Transverse colon (tissue), 4 donors: Measurements from ENCODE around the gene LRRC26. TPM values are rescaled to one million over a fixed set of nuclear protein-coding genes. Genes with fewer than 3 reads are reported as not detected.

Experiments
- DNase-seq: peaks from one replicate; pipeline ENCODE4 v3.0.0-alpha.2; 2019
- H3K27ac ChIP-seq, 4 donors: fragments of 200-600 bp; sonication (generic); 2 replicates each; pipeline ENCODE4 v1.5.1; 2016 to 2018; ENCODE audit warnings: inconsistent platforms in 4 of 4
- H3K27me3 ChIP-seq: fragments of 200-600 bp; sonication (generic); 2 replicates; pipeline ENCODE4 v1.5.1; 2017; ENCODE audit warnings: inconsistent platforms
- H3K36me3 ChIP-seq, 4 donors: fragments of 200-600 bp; sonication (generic); 2 replicates each; pipeline ENCODE4 v1.5.1; 2017 to 2019; ENCODE audit warnings: inconsistent platforms in 4 of 4
- H3K4me1 ChIP-seq, 4 donors: fragments of 200-600 bp; sonication (generic); 2 replicates each; pipeline ENCODE4 v1.5.1; 2017 to 2020; ENCODE audit warnings: inconsistent platforms in 4 of 4
- H3K4me3 ChIP-seq, 4 donors: fragments of 200-600 bp; sonication (generic); 1 replicate in 1 of 4; 2 replicates in 3 of 4; pipeline versions ENCODE4 v1.5.1 to v1.6.1; 2017 to 2019; ENCODE audit warnings: inconsistent platforms in 4 of 4
- H3K9me3 ChIP-seq, 2 donors: fragments of 200-600 bp; sonication (generic); 2 replicates each; pipeline ENCODE4 v1.5.1; 2017 to 2019; ENCODE audit warnings: inconsistent platforms in 2 of 2
- EP300 ChIP-seq: sonication (generic); formaldehyde crosslinking; IDR thresholded peaks from one replicate; pipeline ENCODE4 v1.6.1; 2017; ENCODE audit warnings: antibody characterized with exemption, low read depth
- POLR2A ChIP-seq: fragments of 450-650 bp; IDR thresholded peaks from one replicate; pipeline ENCODE4 v1.6.1; 2016; ENCODE audit warnings: antibody characterized with exemption, mild to moderate bottlenecking, moderate library complexity
- POLR2AphosphoS5 ChIP-seq, 3 donors: sonication (generic); formaldehyde crosslinking; IDR thresholded peaks; one replicate each; pipeline ENCODE4 v1.6.1; 2016; ENCODE audit warnings: antibody characterized with exemption in 3 of 3
- WGBS, 2 donors: methylation state at CpG; one replicate each; pipeline ENCODE4 v1.1.5; 2018; ENCODE audit warnings: low coverage in 1 of 2; 5-methylcytosine and 5-hydroxymethylcytosine counted together
- in situ Hi-C, 4 donors: fragments of 200-750 bp; cut with MboI; loops; one replicate each; pipeline versions ENCODE4 v1.15.0 to v1.15.1; 2017; ENCODE audit warnings: low sequenced_read_pairs in 3 of 4, low pct_ligation_motif_present in 1 of 4, low pct_unique_long_range_greater_than_20kb in 1 of 4
- intact Hi-C: fragments of 100-400 bp; cut with DNase I; formaldehyde crosslinking; loops from one replicate; pipeline ENCODE4 v1.15.1; 2023; ENCODE audit warnings: low total_unique reads
- total RNA-seq, 4 donors: library from RNA; depleted of rRNA; stranded (reverse); fragments of >200 nt; gene quantifications; one replicate each; pipeline ENCODE4 v1.1.0, GENCODE V29; 2016
- TF ChIP-seq, protein P1 (sequence below), 5 experiments: fragments of 200-600 bp in 3 of 5; fragments of 450-650 bp in 2 of 5; sonication (generic) in 3 of 5; IDR thresholded peaks; 1 replicate in 2 of 5; 2 replicates in 3 of 5; pipeline ENCODE4 v1.5.1; 2016 to 2017; ENCODE audit warnings: antibody characterized with exemption in 5 of 5, inconsistent platforms in 3 of 5, mild to moderate bottlenecking in 2 of 5, moderate library complexity in 1 of 5

LRRC26 gene
- total RNA-seq, 4 donors from 2014 or later: 31.8 to 437 (median 64.8) TPM

DNA sequence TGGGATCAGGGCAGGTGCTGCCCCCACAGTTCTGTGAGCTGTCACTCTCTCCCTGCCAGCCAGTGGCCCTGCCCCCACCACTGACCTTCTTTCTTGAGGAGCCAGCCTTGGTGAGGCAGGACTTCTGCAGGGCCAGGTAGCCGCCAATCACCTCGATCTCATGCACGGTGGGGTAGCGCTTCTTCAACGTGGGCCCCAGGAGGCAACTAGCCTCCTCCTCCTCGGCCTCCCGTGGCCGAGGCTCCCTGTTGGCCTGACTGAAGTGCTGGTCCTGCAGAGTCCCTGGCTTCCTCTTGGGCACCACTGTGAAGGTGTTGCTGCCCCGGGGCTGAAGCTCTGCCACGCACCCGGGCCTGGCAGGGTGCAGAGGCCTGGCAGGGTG, 29.0 kb upstream of the LRRC26 start:
- WGBS, 2 donors: 33% methylated on average over 11 of the region's 11 CpGs; no CpG with 5 or more reads in 1 of the 2 donors
- H3K9me3 ChIP-seq: no peaks in the 10 kb centered on the region
- H3K27ac ChIP-seq: peak overlapping the region; percentile 82 to 90 (median 88)

DNA sequence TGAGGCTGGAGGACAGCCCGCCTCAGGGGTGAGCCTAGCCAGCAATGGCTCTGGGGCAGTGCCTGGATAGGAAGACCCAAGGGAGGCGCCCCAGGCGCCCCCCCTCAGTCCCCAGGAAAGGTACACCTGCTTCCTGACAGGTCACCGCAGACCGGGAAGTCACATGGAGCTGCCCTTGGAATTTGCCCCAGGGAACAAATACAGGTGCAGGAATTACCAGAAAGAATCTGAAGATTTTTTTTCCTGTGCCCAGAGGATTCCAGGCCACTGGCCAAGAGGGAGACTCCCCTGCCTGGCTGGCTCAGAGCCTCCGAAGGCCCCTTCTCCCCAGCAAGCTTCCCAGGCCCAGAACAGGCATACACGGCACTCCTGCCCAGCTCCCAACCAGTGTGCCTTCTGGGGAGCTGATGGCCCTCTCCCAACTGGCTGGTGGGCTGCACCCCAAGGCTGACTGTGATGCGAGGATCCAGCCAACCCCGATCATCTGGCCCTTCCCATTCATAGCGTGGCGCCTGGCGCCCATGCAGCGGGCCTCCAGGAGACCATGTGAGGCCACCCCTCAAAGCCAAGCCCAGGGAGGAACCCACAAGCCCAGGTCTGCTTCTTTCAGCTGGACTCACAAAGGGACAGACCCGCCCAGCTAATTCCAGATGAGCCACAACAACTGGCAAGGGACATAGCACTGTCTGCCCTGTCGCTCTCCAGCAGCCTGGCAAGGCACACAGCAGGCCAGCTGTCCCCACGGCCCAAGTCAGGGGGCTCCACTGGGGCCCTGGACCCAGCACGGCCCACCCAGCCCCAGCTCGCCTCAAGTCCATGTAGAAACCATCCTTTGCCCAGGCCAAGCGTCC, 28.4 kb upstream of the LRRC26 start:
- DNase-seq: peak; percentile 82
- Histone ChIP-seq H3K27ac (peak overlapping the region; percentile 82 to 90 (median 88)), H3K27me3 (no peaks in the 10 kb centered on the region), H3K4me3 (peak overlapping the region; percentile 9 to 74 (median 54)), H3K4me1 (peaks cover 19 to 81% (median 67%) of the 10 kb centered on the region in 4 donors), H3K9me3 (no peaks in the 10 kb centered on the region), H3K36me3 (no peaks in the 10 kb centered on the region)
- in situ Hi-C loops: no loop called here
- 64% methylated on average over 15 of the region's 19 CpGs; no CpG with 5 or more reads in 1 of the 2 donors for WGBS, 2 donors
- intact Hi-C loops: no loop called here
- TF ChIP-seq, protein P1, sequence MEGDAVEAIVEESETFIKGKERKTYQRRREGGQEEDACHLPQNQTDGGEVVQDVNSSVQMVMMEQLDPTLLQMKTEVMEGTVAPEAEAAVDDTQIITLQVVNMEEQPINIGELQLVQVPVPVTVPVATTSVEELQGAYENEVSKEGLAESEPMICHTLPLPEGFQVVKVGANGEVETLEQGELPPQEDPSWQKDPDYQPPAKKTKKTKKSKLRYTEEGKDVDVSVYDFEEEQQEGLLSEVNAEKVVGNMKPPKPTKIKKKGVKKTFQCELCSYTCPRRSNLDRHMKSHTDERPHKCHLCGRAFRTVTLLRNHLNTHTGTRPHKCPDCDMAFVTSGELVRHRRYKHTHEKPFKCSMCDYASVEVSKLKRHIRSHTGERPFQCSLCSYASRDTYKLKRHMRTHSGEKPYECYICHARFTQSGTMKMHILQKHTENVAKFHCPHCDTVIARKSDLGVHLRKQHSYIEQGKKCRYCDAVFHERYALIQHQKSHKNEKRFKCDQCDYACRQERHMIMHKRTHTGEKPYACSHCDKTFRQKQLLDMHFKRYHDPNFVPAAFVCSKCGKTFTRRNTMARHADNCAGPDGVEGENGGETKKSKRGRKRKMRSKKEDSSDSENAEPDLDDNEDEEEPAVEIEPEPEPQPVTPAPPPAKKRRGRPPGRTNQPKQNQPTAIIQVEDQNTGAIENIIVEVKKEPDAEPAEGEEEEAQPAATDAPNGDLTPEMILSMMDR (IDR thresholded peaks at IDR 0.05): no peak
- TF ChIP-seq EP300 (no peak), POLR2A (peak; percentile 69), POLR2AphosphoS5 (IDR thresholded peaks at IDR 0.05) (peak in 2 of 3 donors; percentile 29 to 52)

More for the DNA sequence above, 29.0 kb upstream of the LRRC26 start:
- in situ Hi-C loops: no loop called here
- DNase-seq: peak; percentile 39
- Histone ChIP-seq H3K27me3 (no peaks in the 10 kb centered on the region), H3K4me1 (peaks cover 25 to 86% (median 73%) of the 10 kb centered on the region in 4 donors), H3K4me3 (peak overlapping the region; percentile 9 to 74 (median 54)), H3K36me3 (no peaks in the 10 kb centered on the region)
- TF ChIP-seq POLR2A (no peak), EP300 (no peak), POLR2AphosphoS5 (IDR thresholded peaks at IDR 0.05) (no peak)
- TF ChIP-seq, protein P1 (IDR thresholded peaks at IDR 0.05): no peak
- intact Hi-C loops: no loop called here

DNA sequence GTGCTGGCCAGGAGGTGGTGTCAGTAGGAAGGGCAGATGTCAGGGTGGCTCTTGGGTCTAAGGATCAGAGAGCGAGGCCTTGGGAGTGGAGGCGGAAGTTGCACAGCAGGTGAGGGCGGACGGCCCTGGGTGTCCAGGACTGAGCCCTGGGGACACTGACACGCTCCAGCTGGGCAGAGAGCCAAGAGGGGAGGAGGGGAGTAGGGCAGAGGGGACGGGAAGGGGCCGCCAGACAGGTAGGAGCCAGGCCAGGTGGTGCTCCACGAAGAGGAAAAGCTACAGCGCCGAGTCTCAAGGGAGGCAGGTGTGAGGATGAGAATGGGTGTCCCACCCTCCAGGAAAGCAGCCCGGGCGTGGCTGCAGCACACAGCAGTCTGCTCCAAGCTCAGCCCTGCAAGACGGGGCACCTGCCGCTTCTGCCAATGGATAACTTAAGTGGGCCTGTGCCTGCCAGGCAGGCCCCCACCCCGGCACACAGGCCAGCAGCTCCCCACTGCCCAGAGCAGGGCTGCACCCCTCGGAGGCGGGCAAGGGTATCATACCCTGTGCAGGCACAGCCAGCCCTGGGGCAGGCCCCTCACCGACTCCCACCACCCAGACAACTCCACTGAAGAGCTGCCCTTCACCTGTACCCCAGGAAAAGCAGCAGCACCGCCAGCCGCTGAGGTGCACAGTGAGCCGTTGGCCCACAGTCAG, 25.8 kb upstream of the LRRC26 start:
- H3K4me1 ChIP-seq: peaks cover 14 to 65% (median 57%) of the 10 kb centered on the region in 4 donors

More for the DNA sequence above, 25.8 kb upstream of the LRRC26 start:
- in situ Hi-C loops: no loop called here
- Histone ChIP-seq H3K27ac (peak overlapping the region; percentile 82 to 90 (median 88)), H3K9me3 (no peaks in the 10 kb centered on the region), H3K4me3 (peak overlapping the region in 2 of 4 donors; percentile 73 to 74), H3K27me3 (no peaks in the 10 kb centered on the region), H3K36me3 (no peaks in the 10 kb centered on the region)
- peak; percentile 88 for DNase-seq
- TF ChIP-seq POLR2A: peak; percentile 68
- TF ChIP-seq, protein P1 (IDR thresholded peaks at IDR 0.05): no peak
- peak; percentile 67 to 82 (median 74) for TF ChIP-seq POLR2AphosphoS5 (IDR thresholded peaks at IDR 0.05)
- TF ChIP-seq EP300: peak; percentile 43
- intact Hi-C loops: no loop called here
- 57% methylated on average over 12 of the region's 21 CpGs; no CpG with 5 or more reads in 1 of the 2 donors for WGBS, 2 donors
